Skeletal muscle tissue (tissue), 4 donors: Measurements from ENCODE around the gene EXOC1L. TPM values are rescaled to one million over a fixed set of nuclear protein-coding genes. Genes with fewer than 3 reads are reported as not detected.

Experiments used
- H3K27ac ChIP-seq: one replicate; pipeline ENCODE4 v1.7.0; 2013; ENCODE audit warnings: mild to moderate bottlenecking, low read depth, low read length, inconsistent platforms
- H3K27me3 ChIP-seq, 3 donors: one replicate each; pipeline ENCODE4 v1.7.0; 2013; ENCODE audit warnings: low read length in 3 of 3; ENCODE audit not compliant: control insufficient read depth in 3 of 3, insufficient read depth in 3 of 3
- H3K36me3 ChIP-seq, 3 donors: one replicate each; pipeline ENCODE4 v1.7.0; 2013; ENCODE audit warnings: low read length in 3 of 3; ENCODE audit not compliant: control insufficient read depth in 3 of 3, insufficient read depth in 3 of 3
- H3K4me1 ChIP-seq, 3 donors: one replicate each; pipeline ENCODE4 v1.7.0; 2013; ENCODE audit warnings: low read length in 3 of 3, mild to moderate bottlenecking in 3 of 3; ENCODE audit not compliant: control insufficient read depth in 3 of 3, insufficient read depth in 3 of 3
- H3K4me3 ChIP-seq, 3 donors: one replicate each; pipeline ENCODE4 v1.7.0; 2013; ENCODE audit warnings: low read length in 3 of 3
- H3K9ac ChIP-seq, 3 donors: one replicate each; pipeline ENCODE4 v1.7.0; 2013; ENCODE audit warnings: low read length in 3 of 3, mild to moderate bottlenecking in 3 of 3, moderate library complexity in 2 of 3, low read depth in 1 of 3
- H3K9me3 ChIP-seq, 3 donors: one replicate each; pipeline ENCODE4 v1.7.0; 2013; ENCODE audit warnings: low read length in 3 of 3; ENCODE audit not compliant: control insufficient read depth in 3 of 3
- total RNA-seq: library from RNA; depleted of rRNA; stranded (reverse); fragments of >200 nt; gene quantifications from one replicate; pipeline ENCODE4 v1.2.3, GENCODE V29; 2014
- donor health status: Osteomylitis.

Gene EXOC1L
- total RNA-seq, 1 donor from 2014 or later, result 2.6 TPM

DNA sequence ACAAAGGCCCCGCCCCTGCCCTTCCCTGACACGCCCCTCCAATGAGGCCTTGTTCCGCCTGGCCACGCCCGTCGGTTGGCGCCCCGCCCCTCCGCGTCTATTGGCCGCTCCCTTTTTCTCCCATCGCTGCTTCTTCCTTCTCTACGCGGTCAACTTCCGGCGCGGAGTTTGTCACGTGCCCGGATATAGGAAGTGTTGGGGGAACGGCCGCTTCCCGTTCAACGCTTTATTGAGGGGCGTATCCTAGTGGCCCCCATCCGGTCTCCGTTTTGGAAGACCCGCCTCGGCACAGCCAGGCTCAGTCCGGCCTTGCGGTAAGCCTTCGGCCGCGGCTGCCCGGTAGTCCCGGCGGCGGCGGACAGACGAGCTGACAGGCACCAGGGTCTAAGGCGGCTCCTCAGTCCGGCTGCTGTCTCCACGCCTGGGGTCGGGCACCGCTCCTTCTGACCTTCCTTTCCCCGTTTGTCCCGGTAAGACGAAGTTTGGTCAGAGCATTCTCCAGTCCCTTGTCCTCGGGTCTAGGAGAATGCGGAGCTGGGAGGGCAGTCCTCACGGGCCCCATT is 34.0 kb downstream of the EXOC1L start, which contains the start of gene EXOC1:
Gene EXOC1 (plus strand): TSS at position 165 of the 563 bp plus-strand sequence. CDS start 4,676 bp downstream, outside the sequence.
- Histone ChIP-seq H3K4me1 (peaks cover 9 to 15% (median 10%) of the 10 kb centered on the region in 3 donors), H3K4me3 (peak within 1 kb of the TSS; percentile 84 to 98 (median 92)), H3K36me3 (peaks cover 0 to 3% (median 0%) of the 10 kb centered on the region in 3 donors), H3K27me3 (peaks cover 0 to 7% (median 0%) of the 10 kb centered on the region in 3 donors), H3K27ac (peak within 1 kb of the TSS; percentile 79), H3K9ac (peak within 1 kb of the TSS; percentile 84 to 96 (median 90)), H3K9me3 (no peaks in the 10 kb centered on the region)

DNA sequence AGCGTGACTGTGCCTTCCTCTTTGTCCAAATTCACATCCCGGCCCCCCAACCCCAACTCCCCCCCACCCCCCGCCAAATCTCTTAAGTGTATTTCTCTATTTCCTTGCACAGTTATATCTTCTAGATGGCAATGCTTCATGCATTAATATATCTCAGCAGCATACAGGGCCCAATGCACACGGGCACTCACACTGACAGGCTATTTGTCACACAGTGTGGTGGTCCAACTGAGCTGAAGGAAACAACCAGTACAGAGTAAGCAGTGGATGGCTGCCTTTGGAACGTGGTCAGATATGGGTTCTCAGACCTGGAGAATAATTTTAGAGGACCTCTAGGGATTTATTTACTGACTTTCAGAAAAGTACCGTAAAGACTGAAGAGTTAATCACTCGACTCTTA is 34.5 kb downstream of the EXOC1L start:
- Histone ChIP-seq H3K4me1 (peaks cover 9 to 15% (median 10%) of the 10 kb centered on the region in 3 donors), H3K36me3 (peaks cover 0 to 3% (median 0%) of the 10 kb centered on the region in 3 donors), H3K9me3 (no peaks in the 10 kb centered on the region), H3K27me3 (peaks cover 0 to 7% (median 0%) of the 10 kb centered on the region in 3 donors), H3K4me3 (peak overlapping the region; percentile 84 to 98 (median 92)), H3K9ac (peak overlapping the region; percentile 84 to 96 (median 90)), H3K27ac (peak overlapping the region; percentile 79)

DNA sequence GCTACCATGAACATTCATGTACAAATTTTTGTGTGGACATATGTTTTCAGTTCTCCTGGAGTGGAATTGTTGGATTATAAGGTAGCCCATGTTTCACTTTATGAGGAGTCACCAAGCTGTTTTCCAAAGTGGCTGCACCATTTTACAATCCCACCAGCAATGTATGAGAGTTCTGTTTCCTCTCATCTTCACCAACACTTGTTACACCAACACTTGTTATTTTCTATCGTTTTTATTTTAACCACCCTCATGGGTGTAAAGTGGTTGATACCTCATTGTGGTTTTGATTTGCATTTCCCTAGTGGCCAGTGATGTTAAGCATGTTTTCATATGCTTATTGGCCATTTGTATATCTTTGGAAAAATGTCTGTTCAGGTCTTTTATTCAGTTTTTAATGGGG is 38.0 kb downstream of the EXOC1L start:
- Histone ChIP-seq H3K27me3 (no peaks in the 10 kb centered on the region), H3K36me3 (peaks cover 0 to 12% (median 11%) of the 10 kb centered on the region in 3 donors), H3K9ac (no peak overlapping the region), H3K4me1 (peaks cover 9 to 15% (median 10%) of the 10 kb centered on the region in 3 donors), H3K4me3 (no peak overlapping the region), H3K27ac (no peak overlapping the region), H3K9me3 (no peaks in the 10 kb centered on the region)

DNA sequence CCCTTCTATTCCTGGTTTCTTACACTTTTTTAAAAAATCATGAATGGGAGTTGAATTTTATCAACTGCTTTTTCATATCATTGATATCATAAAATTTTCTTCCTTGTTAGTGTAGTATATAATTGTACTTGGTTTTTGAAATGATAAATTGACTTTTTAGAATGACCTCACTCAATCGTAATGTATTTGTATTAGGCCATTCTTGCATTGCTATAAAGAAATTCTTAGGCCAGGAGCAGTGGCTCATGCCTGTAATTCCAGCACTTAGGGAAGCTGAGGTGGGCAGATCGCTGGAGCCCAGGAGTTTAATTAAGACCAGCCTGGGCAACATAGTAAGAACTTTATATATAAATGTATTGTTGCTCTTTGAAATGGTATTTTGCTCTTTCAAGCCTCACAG is 40.1 kb downstream of the EXOC1L start:
- H3K4me1 ChIP-seq, result peaks cover 2 to 5% (median 4%) of the 10 kb centered on the region in 3 donors
- peaks cover 0 to 16% (median 11%) of the 10 kb centered on the region in 3 donors for H3K36me3 ChIP-seq
- H3K9ac ChIP-seq, result no peak overlapping the region
- H3K9me3 ChIP-seq, result no peaks in the 10 kb centered on the region
- H3K27ac ChIP-seq, result no peak overlapping the region
- no peaks in the 10 kb centered on the region for H3K27me3 ChIP-seq
- no peak overlapping the region for H3K4me3 ChIP-seq

DNA sequence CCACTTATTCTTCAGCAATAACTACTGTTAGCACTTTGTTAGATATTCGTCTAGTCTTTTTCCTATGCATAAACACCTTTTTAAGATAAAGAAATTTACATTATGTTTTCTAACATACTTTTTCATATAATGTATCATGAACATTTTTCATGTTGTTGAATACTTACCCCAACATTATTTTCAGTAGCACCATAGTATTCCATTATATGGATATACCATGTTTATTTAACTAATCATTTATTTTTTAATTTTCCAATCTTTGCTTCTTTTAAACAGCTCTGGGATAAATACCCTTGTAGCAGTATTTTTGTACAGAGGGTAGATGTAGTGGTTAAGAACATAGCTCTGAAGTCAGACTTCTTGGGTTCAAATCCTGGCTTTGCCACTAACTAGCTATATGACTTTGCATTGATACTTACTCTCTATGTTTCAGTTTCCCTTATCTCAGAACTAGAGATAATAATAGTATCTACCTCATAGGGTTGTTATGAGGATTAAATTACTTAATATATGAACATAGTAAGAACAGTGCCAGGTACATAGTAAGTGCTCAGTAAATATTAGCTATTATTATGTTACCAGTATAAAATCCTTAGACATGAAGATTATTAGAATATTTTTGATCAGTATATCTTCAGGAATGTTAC is 45.1 kb downstream of the EXOC1L start:
- Histone ChIP-seq H3K27me3 (no peaks in the 10 kb centered on the region), H3K9me3 (no peaks in the 10 kb centered on the region), H3K27ac (no peak overlapping the region), H3K9ac (no peak overlapping the region), H3K36me3 (peaks cover 5 to 29% (median 21%) of the 10 kb centered on the region in 3 donors), H3K4me3 (no peak overlapping the region), H3K4me1 (peaks cover 4 to 10% (median 5%) of the 10 kb centered on the region in 3 donors)

DNA sequence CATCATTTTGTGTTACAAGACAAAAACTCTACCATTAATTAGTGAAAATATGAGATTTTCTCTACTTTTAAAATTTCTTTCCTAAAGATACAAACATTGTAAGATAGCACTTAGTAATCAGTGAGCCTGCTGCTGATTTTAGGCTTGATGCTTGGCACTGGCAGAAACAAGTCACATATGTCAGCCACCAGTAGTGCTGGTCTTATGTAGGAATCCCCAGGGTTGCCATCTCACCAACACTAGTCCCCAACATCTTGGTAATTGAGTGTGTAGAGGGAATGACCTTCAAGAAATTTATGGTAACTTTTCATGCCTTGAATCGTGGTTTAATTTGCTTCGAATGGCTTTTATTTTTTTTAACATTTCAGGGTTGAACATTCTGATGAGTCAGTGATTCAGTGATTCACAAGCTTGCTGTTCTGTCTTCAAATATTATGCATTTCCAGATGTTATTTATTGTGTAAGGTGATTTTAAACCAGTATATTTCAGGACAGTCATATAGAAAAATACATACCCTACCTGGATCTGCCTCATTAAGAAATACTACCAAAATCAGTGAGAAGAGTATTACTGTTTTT is 45.7 kb downstream of the EXOC1L start:
- Histone ChIP-seq H3K4me1 (peaks cover 4 to 10% (median 5%) of the 10 kb centered on the region in 3 donors), H3K27me3 (no peaks in the 10 kb centered on the region), H3K36me3 (peaks cover 5 to 31% (median 19%) of the 10 kb centered on the region in 3 donors), H3K4me3 (no peak overlapping the region), H3K9me3 (no peaks in the 10 kb centered on the region), H3K27ac (peak overlapping the region; percentile 5), H3K9ac (no peak overlapping the region)

DNA sequence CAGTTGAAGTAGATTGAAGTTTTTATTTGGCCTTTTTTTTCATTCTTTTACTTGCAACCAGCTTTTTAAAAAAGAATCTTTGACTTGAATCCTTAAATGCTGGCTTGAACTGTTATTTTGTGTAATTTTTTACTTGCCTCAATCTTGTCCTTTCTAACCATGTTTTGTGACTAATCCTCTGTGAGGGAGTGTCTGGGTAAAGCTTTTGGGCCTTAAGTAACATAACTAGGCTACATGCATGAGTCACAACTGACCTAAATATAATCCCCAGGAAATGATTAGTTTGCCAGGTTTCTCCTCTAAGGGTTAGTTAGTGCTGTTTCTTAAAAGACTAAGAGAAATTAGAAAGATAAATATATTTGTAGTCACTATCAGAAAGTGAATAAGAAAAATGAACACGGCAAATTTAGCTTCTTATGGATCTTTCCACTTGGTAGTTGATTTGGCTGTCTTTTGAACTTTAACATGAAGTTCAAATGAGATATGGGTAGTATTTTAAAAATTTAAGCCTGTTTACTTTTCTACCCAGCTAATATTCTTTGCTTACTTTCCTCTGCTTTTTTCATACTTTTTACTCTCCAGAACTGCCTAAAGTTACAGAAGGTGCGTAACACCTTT is 46.8 kb downstream of the EXOC1L start:
- H3K9ac ChIP-seq, result peak overlapping the region in 2 of 3 donors; percentile 46 to 69
- H3K36me3 ChIP-seq, result peaks cover 11 to 34% (median 19%) of the 10 kb centered on the region in 3 donors
- peak overlapping the region; percentile 5 for H3K27ac ChIP-seq
- H3K27me3 ChIP-seq, result no peaks in the 10 kb centered on the region
- peaks cover 4 to 10% (median 5%) of the 10 kb centered on the region in 3 donors for H3K4me1 ChIP-seq
- H3K9me3 ChIP-seq, result no peaks in the 10 kb centered on the region
- no peak overlapping the region for H3K4me3 ChIP-seq

DNA sequence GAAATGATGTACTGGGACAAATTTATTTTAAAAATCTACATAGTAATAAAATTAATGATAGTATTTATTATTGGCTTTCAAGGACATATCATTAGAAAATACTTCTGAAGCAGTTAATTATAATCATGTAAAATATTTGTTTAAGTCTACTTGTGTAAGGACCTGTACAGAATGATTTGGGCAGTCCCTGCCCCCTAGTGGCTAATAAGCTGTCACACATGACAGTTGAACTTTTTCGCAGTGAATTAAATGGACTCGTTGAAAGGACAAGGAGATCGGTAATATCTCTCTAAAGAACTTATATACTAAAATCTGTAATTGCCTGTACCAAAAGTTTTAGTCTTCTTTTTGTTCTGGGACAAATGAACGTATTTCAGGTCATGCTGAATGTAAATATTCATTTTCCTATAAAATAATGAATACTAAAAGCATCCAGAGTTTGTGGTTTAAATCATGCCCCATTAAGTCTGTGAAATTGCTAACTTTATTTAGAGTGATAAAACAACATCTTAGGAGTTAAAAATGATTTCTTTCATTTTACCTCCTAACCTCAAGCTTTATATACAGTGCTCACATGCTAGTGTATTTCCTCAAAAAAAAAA is 47.5 kb downstream of the EXOC1L start:
- no peak overlapping the region for H3K4me3 ChIP-seq
- peaks cover 4 to 10% (median 5%) of the 10 kb centered on the region in 3 donors for H3K4me1 ChIP-seq
- peak overlapping the region in 1 of 3 donors; percentile 46 for H3K9ac ChIP-seq
- H3K27ac ChIP-seq, result no peak overlapping the region
- no peaks in the 10 kb centered on the region for H3K27me3 ChIP-seq
- no peaks in the 10 kb centered on the region for H3K9me3 ChIP-seq
- H3K36me3 ChIP-seq, result peaks cover 12 to 40% (median 22%) of the 10 kb centered on the region in 3 donors

DNA sequence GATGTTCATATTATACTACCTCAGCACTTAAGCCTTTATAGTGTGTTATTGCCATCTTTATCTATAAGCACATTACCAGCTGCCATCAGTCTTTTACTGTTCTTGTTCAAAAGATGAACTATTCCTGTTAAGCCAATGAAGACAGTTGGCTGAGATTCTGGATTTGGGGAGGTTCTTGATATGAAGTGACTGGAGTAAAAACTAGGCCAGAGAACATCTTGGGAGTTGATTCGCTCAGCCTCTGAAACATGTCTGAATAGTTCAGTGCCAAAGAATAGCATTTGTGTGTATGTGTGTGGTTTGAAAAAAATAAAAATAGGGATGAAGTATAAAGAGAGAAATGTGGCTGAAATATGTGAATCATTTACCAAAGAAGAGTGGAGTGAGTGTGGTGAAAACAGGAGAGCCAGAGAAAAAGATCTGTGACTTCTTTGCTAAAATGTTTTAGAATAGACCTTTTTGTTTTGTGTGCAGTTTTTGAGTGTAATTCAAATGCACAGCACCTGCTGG is 49.0 kb downstream of the EXOC1L start:
- Histone ChIP-seq H3K36me3 (peaks cover 12 to 42% (median 22%) of the 10 kb centered on the region in 3 donors), H3K27ac (no peak overlapping the region), H3K9ac (no peak overlapping the region), H3K4me1 (peaks cover 4 to 10% (median 5%) of the 10 kb centered on the region in 3 donors), H3K27me3 (no peaks in the 10 kb centered on the region), H3K9me3 (no peaks in the 10 kb centered on the region), H3K4me3 (no peak overlapping the region)
